Ovary (tissue), 9 donors: Measurements from ENCODE around the gene RHO. TPM values are rescaled to one million over a fixed set of nuclear protein-coding genes. Genes with fewer than 3 reads are reported as not detected.

Experiments
- polyA plus RNA-seq, 2 donors: library from polyadenylated mRNA; stranded (reverse); fragments of 200-250 nt in 1 of 2; fragments of 350-450 nt in 1 of 2; fragmentation: Illumina TruSeq in 1 of 2; extraction: RNeasy Lipid Tissue Mini Kit (QIAGEN cat#74804) in 1 of 2; gene quantifications; one replicate each; pipeline ENCODE4 v1.2.3, GENCODE V29; 2013 to 2014
- total RNA-seq, 7 donors: library from RNA; depleted of rRNA in 2 of 7; stranded (reverse); fragments of >200 nt in 2 of 7; fragmentation: NEBNext Ultra II Directional in 3 of 7; extraction: Animal tissue kit (Norgen Biotek cat#: 25700) in 3 of 7; gene quantifications; one replicate each; pipeline versions ENCODE4 v1.1.0 to v1.2.4, GENCODE V29; 2016 to 2023
- donor health status: DM: no; HTN: no; CAD: no; lungs with moderate emphysema.
- donor health status: DM: no; HTN: no; CAD: no.
- donor health status: Bipolar disorder and iron deficiency.
- donor health status: DM: yes; HTN: yes; CAD: no.
- donor health status: DM: no; HTN: no; CAD: no.
- donor health status: DM: yes; HTN: yes; CAD: no.

RHO gene
- total and polyA plus RNA-seq, 9 donors: 0.13 to 0.24 TPM; not detected in 7

Other genes starting within 250 kb of the RHO start
- gene HMCES, start 249.8 kb upstream of the RHO start, total RNA-seq: 10 to 100 TPM; 15.5 to 44.5 (median 35.2) TPM
- gene HMCES, start 249.8 kb upstream of the RHO start, polyA plus RNA-seq: 10 to 100 TPM; 27.5 to 44.3 TPM
- gene EFCAB12, start 100.0 kb upstream of the RHO start, total RNA-seq: 1 to 10 TPM in 6 of 7 donors, under 1 TPM in 1; 0.94 to 8.4 (median 1.7) TPM
- gene EFCAB12, start 100.0 kb upstream of the RHO start, polyA plus RNA-seq: under 1 TPM; 0.53 to 0.67 TPM
- 10 to 100 TPM; 26.8 to 60.0 (median 29.4) TPM for gene MBD4, start 88.7 kb upstream of the RHO start, total RNA-seq
- gene MBD4, start 88.7 kb upstream of the RHO start, polyA plus RNA-seq: 10 to 100 TPM; 19.5 to 28.0 TPM
- 10 to 100 TPM; 27.7 to 58.1 (median 46.7) TPM for gene IFT122, start 88.4 kb upstream of the RHO start, total RNA-seq
- gene IFT122, start 88.4 kb upstream of the RHO start, polyA plus RNA-seq: 10 to 100 TPM; 20.8 to 32.6 TPM
- gene H1-8, start 14.5 kb downstream of the RHO start, total RNA-seq: not detected
- gene H1-8, start 14.5 kb downstream of the RHO start, polyA plus RNA-seq: under 1 TPM in 1 of 2 donors, not detected in 1; 0.27 TPM
- 100 to 1,000 TPM in 1 of 7 donors, 10 to 100 TPM in 6; 21.6 to 111 (median 57.1) TPM for gene PLXND1, start 78.0 kb downstream of the RHO start, total RNA-seq
- gene PLXND1, start 78.0 kb downstream of the RHO start, polyA plus RNA-seq: 100 to 1,000 TPM in 1 of 2 donors, 10 to 100 TPM in 1; 55.2 to 120 TPM